Forelimb muscle (tissue), 1 donor: Measurements from ENCODE around the gene SLU7. TPM values are rescaled to one million over a fixed set of nuclear protein-coding genes. Genes with fewer than 3 reads are reported as not detected.
A peak's percentile ranks its signal among the peaks of the same experiment; 100 is the strongest.

Experiments used
- DNase-seq: peaks from one replicate; pipeline ENCODE4 v3.0.0-alpha.2; 2013; ENCODE audit warnings: low read depth
- polyA plus RNA-seq: library from polyadenylated mRNA; unstranded; fragments of 120-200 nt; gene quantifications from one replicate; pipeline ENCODE4 v1.2.1, GENCODE V29; 2013; ENCODE audit not compliant: insufficient read length

The SLU7 gene
- polyA plus RNA-seq, 1 donor: 42.7 TPM

DNA sequence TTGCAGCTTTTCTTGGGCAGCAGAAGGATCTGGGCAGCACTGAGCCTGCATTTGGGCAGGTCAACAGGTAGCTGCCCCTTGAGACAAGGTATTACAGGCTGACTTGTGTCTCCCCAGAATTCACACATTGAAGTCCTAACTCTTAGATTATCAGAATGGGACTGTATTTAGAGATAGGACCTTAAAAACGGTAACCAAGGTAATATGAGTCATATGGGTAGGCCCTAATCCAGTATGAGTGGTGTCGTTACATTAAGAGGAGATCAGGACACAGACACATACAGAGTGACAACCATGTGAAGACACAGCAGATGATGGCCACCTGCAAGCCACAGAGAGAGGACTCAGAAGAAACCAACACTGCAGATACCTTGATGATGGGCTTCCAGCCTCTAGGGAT is 51.6 kb downstream of the SLU7 start:
- no peak for DNase-seq

DNA sequence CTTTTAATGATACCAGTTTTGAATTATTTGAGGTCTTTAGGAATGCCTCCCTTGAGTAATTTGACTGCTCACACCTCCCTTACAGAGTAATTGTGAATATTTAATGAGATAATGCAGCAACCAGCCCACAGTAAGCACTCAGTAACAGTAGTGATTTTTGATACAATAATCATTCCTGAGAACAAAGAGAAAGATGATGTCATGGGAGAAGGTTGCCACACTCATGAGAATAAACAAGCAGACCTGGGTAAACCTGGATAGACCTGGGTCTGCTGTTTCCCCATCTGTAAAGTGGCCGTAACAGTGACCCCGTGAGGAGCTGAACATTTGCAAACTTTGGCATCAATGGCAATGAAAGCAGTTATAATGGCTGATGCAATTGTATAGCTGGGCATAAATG is 52.7 kb downstream of the SLU7 start:
- DNase-seq: no peak

DNA sequence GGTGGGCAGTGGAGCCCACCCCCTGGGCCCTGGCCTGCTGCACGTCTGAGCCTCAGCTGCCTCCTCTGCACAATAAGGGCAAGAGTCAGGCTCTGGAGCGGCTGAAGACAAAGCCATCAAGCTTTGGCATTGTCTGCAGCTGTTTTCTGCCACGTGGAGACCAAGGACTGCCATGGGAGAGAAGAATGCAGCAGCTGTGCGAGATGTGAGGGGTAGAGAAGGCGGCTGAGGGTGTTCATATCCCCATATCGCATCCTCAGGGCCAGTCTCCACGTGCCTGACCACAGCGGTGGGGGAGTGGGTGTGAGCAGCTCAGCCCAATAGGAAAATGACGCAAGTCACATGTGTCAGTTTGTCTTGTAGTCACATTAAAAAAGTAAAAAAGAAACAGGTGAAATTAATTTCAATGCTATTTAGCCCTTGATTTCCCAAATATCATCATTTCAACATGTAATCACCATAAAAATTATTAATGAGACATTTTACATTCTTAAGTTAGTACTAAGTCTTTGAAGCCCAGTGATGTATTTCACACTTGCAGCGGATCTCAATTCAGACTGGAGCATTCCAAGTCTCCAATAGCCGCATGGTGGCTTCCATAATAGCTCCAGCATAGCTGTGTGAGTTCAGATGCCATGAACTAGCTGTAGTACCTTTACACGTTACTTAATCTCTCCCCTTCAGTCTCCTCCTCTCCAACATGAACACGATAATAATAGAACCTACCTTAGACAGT is 55.1 kb downstream of the SLU7 start:
- DNase-seq: no peak

DNA sequence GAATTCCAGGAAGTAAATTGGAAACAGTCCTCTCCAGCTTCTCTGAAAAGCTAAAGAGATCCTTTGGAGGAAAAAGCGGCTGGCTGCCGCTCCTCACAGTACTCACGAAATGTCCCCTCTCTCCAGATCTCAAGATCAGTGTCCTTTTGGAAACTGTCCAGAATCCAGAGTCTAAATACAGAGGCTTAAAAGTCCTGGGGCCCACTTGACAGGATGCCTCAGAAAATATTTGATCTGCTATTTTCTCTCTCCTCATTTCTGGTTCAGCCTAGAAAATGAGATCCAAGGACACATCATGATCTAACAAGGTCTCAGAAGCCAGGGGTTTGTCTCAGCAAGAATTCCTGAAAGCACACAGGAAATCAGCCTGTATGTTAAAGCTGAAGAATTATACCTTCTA is 55.7 kb downstream of the SLU7 start:
- peak; percentile 87 for DNase-seq

DNA sequence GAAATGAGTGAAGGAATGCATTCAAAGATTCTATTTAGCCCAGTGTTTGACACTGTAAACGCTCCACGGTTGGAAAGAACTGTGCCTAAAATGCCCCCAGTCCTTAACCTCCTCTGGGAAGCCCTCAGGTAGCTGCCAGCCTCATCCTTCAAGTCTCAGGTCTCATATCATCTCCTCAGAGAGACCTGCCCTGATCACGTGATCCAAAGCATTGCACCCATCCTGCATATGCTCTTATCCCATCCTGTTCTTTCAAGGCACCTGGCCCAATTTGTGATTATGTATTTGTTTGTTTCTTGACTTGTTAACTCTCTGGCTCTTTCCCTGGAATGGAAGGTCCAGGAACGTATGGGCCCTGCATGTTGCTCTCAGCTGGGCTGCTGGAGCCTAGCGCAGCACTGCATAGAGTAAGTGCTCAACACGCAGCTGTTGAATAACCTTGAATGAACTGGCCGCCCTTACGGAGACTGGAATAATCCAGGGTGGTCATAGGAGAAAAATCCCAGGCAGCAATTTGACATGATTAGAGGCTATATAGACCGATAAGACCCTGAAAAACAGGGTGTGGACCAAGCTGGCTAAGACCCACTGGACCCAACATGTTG is 57.2 kb downstream of the SLU7 start:
- DNase-seq: no peak

DNA sequence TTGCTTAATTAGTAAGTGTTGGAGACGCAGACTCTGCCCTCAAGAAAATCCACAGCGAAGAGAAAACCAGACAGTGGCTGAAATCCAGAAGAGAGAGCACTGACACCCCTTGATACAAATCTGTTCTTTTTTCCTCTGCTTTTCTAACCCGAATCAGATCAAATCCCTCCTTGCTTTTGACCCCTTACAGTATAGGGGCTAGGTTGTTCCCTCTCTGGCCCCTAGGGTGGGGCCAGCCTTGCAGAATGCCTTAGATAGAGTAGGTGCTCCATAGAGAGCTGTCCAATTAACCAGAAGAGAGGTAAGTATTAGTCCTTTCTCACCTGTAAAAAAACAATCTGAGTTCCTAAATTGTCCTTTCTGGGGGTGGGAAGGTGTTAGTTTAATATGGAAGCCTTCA is 58.6 kb downstream of the SLU7 start:
- DNase-seq: no peak

DNA sequence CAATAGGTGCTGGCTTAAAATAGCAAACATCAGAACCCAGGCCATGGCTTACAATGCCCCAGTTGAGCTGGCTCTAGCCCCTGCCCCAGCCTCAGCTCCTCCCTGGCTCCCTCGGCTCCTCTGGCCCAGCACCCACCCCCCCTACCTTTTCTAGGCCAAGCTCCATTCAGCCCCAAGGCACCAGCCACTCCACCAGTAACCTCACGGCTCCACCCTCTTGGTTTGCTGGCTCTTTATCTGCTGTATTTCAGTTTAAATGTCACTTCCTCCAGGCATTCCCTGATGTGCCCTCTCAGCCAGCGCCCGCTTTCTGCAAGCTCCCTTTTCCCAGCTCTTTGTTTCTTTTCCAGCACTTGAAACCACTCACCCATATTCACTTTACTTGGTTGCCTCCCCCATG is 59.1 kb downstream of the SLU7 start:
- no peak for DNase-seq

DNA sequence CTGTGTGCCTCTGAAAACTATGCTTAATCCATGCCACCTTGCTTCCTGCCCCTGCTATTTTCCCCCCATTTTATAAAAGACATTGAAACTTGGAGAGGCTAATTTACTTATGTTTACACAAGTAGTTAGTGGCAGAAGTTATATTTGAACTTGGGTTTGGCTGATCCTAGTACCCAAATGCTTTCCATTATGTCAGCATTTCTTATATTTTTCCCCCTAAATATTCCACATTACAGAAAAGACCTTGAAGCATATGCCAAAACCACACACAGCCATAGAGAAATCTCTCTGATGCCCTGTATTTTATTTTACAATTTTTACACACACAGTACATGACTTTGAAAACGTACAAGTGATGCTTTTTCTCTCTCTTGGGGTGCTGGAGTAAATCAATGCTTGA is 59.6 kb downstream of the SLU7 start:
- no peak for DNase-seq

DNA sequence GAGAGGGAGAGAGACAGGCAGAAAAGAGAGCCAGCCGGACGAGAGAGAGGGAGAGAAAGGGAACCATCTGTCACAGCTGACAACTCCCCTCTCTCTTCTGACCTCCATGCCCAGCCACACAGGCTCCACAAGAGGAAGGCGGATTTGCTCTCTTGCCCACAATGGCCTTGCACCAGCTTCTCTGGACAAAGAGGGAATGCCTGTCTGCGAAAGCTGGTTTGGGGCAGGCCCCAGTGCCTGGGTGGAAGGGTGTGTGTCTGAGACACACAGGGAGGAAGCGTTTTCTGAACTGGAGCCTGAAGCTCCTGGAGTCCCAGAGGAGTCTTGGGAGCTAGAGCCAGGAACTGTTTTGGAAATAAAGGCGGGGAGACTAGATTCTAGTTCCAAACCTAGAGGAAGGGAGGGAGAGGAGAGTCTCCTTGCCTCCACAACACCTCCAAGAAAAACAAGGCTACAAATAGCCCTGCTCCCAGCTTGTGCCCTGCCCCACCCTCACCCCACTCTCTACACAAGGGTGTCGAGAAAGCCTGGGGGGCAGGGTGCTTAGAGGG is 60.9 kb downstream of the SLU7 start:
- DNase-seq: peak; percentile 95

DNA sequence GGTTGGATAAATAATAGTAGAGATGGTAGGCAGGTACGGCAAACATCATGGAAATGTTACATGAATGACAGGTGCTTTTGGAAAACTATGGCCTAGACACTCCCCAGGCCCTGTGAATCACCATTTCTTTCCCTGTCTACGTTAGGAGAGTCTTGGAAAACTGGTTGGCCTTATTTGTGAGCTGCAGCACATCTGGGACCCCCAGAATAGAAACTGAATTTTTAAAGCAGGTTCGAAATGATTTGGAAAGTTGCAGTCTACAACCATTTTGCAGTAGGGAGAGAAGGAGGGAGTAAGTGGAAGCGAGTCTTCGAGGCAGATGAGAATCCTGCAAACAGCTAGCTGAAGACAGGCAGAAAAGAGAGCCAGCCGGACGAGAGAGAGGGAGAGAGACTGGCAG is 61.5 kb downstream of the SLU7 start:
- no peak for DNase-seq

DNA sequence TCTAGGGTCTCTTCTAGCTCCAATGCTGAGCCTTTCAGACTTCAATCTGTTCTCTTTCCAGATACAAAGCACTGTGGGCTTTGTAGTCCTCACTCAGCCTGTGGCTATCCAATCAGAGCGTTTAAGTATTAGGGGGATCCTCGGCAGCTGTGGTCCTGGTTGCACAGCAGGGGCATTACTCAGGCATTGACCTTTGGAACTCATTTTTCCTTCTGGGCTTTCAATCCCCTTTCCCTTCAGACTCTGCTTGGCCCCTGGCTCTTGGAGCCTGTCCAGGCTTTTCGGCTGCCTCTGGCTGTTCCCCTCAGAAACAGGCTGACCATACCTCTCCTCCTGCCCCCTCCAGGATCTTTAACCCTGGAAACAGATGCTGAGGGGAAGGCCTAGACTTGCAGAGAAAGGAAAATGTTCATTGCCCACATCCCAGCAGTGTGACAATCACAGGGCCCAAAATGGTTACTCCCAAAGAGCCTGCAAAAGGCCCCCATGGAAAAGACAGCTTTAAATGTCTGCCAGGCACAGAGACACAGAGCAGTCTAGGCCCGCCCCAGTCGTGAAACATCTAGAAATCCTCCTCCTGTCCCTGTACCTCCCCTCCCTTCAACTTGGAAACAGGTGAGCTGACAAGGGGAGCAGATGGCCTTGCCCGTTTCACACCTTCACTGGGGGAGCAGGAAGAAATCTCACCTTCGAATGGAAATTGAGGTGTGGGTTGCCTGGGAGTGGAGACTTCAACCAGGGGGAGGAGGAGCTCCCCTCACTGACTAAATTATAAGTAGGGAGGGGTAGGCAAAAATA is 62.1 kb downstream of the SLU7 start:
- no peak for DNase-seq

DNA sequence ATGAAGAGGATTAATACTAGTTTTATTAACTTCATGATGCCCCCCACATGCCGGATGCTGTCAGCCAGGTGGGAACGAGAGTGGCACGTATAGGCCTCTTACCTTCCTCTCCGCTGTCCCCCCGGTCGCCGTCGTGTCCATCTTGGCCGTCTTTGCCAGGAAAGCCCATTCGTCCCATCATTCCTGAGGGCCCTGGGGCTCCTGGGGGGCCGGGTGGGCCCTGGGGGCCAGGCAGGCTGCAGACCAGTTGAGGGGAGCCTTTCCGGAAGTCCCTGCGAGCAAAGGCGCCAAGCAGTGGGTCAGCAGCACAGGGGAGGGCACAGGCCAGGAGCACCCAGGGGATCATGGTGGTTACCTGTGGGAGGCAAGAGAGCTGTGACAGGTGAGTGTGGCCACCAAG is 64.2 kb downstream of the SLU7 start:
- DNase-seq: no peak

DNA sequence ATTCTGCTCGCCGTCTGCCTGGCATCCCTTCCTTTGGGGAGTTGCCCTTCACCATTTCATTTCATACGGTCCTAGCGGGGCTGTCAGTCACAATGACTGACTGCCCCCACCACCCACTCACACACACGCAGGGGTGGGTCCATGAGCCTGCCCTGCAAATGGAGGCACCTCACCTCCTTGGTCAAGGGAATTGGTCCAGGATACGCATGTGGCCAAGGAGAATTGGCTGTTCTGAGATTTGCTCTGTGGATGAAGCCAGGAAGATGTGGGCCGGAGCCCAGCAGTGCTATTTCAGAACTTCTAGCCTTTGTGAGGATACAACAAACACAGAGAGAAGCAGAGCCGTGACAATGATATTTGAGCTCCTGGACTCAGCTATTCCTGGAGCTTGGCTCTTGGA is 65.5 kb downstream of the SLU7 start:
- DNase-seq: no peak

DNA sequence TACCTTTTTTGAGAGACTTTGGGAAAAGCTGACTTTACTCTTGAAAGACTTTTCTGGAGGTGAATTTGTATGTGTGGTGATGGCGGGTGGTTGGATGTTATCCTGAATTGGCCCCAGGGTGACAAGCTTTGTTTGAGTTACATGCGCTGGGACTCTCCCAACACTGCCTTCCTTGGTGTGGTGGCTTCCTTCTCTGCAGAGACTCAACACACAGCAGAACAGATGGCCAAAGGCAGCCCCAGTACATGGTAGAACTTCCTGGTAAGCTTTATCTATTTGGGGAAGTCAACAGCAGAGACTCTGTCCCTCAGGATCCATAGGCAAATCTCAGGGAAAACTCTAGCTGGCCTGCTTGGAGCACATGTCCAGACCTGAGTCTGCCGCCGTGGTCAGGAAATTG is 66.6 kb downstream of the SLU7 start:
- no peak for DNase-seq

Other genes starting within 250 kb of the SLU7 start
- gene FABP6, start 189.6 kb downstream of the SLU7 start, polyA plus RNA-seq: 0.24 TPM
- gene CCNJL, start 106.5 kb downstream of the SLU7 start, polyA plus RNA-seq: 4.8 TPM
- gene C1QTNF2, start 48.5 kb downstream of the SLU7 start, polyA plus RNA-seq: 19.8 TPM
- gene FAM200C, start 19.0 kb downstream of the SLU7 start, polyA plus RNA-seq: 10.9 TPM
- gene PTTG1, start 2.8 kb upstream of the SLU7 start, polyA plus RNA-seq: 26.3 TPM